Measurements from ENCODE around the gene ITGA5.

GRCh38 chr12:54350743-54351142, 68.3 kb downstream of the ITGA5 start:
- no peak for TF ChIP-seq XRCC5 (IDR thresholded peaks at IDR 0.05; ENCODE audit: low read depth, low read length)
- no peak for TF ChIP-seq MXI1 (IDR thresholded peaks at IDR 0.05; ENCODE audit: low read depth, low read length)
- no peak for TF ChIP-seq EZH2 (IDR thresholded peaks at IDR 0.05; ENCODE audit: borderline replicate concordance, low read depth, low read length)
- no peak for TF ChIP-seq ADNP (tag; IDR thresholded peaks at IDR 0.05)
